ENCODE data around the gene DNAJC11.

Gene DNAJC11

GRCh38 chr1:6592865-6593593 lies 108.6 kb downstream of the DNAJC11 start:
- no peak overlapping the region for H4K91ac ChIP-seq (ENCODE audit: low read length)
- H2AK5ac ChIP-seq (ENCODE audit: low read length, severe bottlenecking) = no peak overlapping the region
- no peak overlapping the region for H4K8ac ChIP-seq (ENCODE audit: low read length)
- peak overlapping the region; percentile 8 for H3K9ac ChIP-seq (ENCODE audit: low read length)
- H2AFZ ChIP-seq (ENCODE audit: low read depth, low read length) = no peak overlapping the region
- no peak overlapping the region for H3K14ac ChIP-seq (ENCODE audit: low read length in 2 of 2)
- no peaks in the 10 kb centered on the region for H3K27me3 ChIP-seq (ENCODE audit: control insufficient read depth in 1 of 2, insufficient read depth in 1 of 2, low read length in 2 of 2)
- H2BK5ac ChIP-seq (ENCODE audit: low read depth, low read length, poor library complexity, severe bottlenecking) = no peak overlapping the region
- H3K4me2 ChIP-seq (ENCODE audit: low read length, poor library complexity, severe bottlenecking) = no peak overlapping the region
- H3K9me3 ChIP-seq (ENCODE audit: control insufficient read depth, low read length) = no peaks in the 10 kb centered on the region
- no peak overlapping the region for H3K27ac ChIP-seq (ENCODE audit: low read length, poor library complexity, severe bottlenecking)
- 97% methylated on average over 38 of the region's 38 CpGs for WGBS
- H3K4me3 ChIP-seq (ENCODE audit: insufficient read depth in 1 of 2, low read depth in 1 of 2, low read length in 2 of 2) = no peak overlapping the region
- no peak for DNase-seq
- no peak overlapping the region for H3K23ac ChIP-seq (ENCODE audit: low read length in 2 of 2)
- no peak overlapping the region for H2BK15ac ChIP-seq (ENCODE audit: low read depth, poor library complexity, severe bottlenecking)
- no peak overlapping the region for H3K18ac ChIP-seq (ENCODE audit: low read depth in 1 of 2, low read length in 2 of 2)
- H2BK12ac ChIP-seq (ENCODE audit: low read length in 2 of 2) = no peak overlapping the region
- no peak overlapping the region for H3K4ac ChIP-seq (ENCODE audit: low read depth in 1 of 2, low read length in 2 of 2)
- peaks cover 7% of the 10 kb centered on the region for H3K4me1 ChIP-seq (ENCODE audit: control insufficient read depth, insufficient read depth, low read depth, low read length)
- peaks cover 60% of the 10 kb centered on the region for H3K79me1 ChIP-seq (replicated peaks; ENCODE audit: low read length, poor library complexity, severe bottlenecking)
- peaks cover 94 to 99% of the 10 kb centered on the region in 2 experiments for H3K36me3 ChIP-seq (ENCODE audit: control insufficient read depth in 1 of 2, insufficient read depth in 2 of 2, low read depth in 1 of 2, low read length in 2 of 2)
- H2BK120ac ChIP-seq (ENCODE audit: low read depth, low read length) = no peak overlapping the region

GRCh38 chr1:6592441-6592840 lies 109.2 kb downstream of the DNAJC11 start:
- no peak overlapping the region for H3K23ac ChIP-seq (ENCODE audit: low read length in 2 of 2)
- H3K4me2 ChIP-seq (ENCODE audit: low read length, poor library complexity, severe bottlenecking) = no peak overlapping the region
- H3K9me3 ChIP-seq (ENCODE audit: control insufficient read depth, low read length) = no peaks in the 10 kb centered on the region
- H2BK12ac ChIP-seq (ENCODE audit: low read length in 2 of 2) = no peak overlapping the region
- peaks cover 7% of the 10 kb centered on the region for H3K4me1 ChIP-seq (ENCODE audit: control insufficient read depth, insufficient read depth, low read depth, low read length)
- no peak overlapping the region for H2BK15ac ChIP-seq (ENCODE audit: low read depth, poor library complexity, severe bottlenecking)
- peak overlapping the region; percentile 8 for H3K9ac ChIP-seq (ENCODE audit: low read length)
- H3K27ac ChIP-seq (ENCODE audit: low read length, poor library complexity, severe bottlenecking) = no peak overlapping the region
- H2AFZ ChIP-seq (ENCODE audit: low read depth, low read length) = no peak overlapping the region
- H4K91ac ChIP-seq (ENCODE audit: low read length) = no peak overlapping the region
- no peaks in the 10 kb centered on the region for H3K27me3 ChIP-seq (ENCODE audit: control insufficient read depth in 1 of 2, insufficient read depth in 1 of 2, low read length in 2 of 2)
- DNase-seq = no peak
- H3K18ac ChIP-seq (ENCODE audit: low read depth in 1 of 2, low read length in 2 of 2) = no peak overlapping the region
- no peak overlapping the region for H3K4me3 ChIP-seq (ENCODE audit: insufficient read depth in 1 of 2, low read depth in 1 of 2, low read length in 2 of 2)
- H3K36me3 ChIP-seq (ENCODE audit: control insufficient read depth in 1 of 2, insufficient read depth in 2 of 2, low read depth in 1 of 2, low read length in 2 of 2) = peaks cover 94 to 99% of the 10 kb centered on the region in 2 experiments
- H2BK120ac ChIP-seq (ENCODE audit: low read depth, low read length) = no peak overlapping the region
- no peak overlapping the region for H2BK5ac ChIP-seq (ENCODE audit: low read depth, low read length, poor library complexity, severe bottlenecking)
- peaks cover 56% of the 10 kb centered on the region for H3K79me1 ChIP-seq (replicated peaks; ENCODE audit: low read length, poor library complexity, severe bottlenecking)
- no peak overlapping the region for H4K8ac ChIP-seq (ENCODE audit: low read length)
- H3K4ac ChIP-seq (ENCODE audit: low read depth in 1 of 2, low read length in 2 of 2) = no peak overlapping the region
- H2AK5ac ChIP-seq (ENCODE audit: low read length, severe bottlenecking) = no peak overlapping the region
- H3K14ac ChIP-seq (ENCODE audit: low read length in 2 of 2) = no peak overlapping the region
- 100% methylated on average over 3 of the region's 5 CpGs for WGBS

- Histone ChIP-seq H3K27ac (ENCODE audit: low read length, poor library complexity, severe bottlenecking) (no peak overlapping the region), H3K79me1 (replicated peaks; ENCODE audit: low read length, poor library complexity, severe bottlenecking) (peaks cover 53% of the 10 kb centered on the region), H3K27me3 (ENCODE audit: control insufficient read depth in 1 of 2, insufficient read depth in 1 of 2, low read length in 2 of 2) (no peaks in the 10 kb centered on the region), H4K91ac (ENCODE audit: low read length) (no peak overlapping the region), H3K9me3 (ENCODE audit: control insufficient read depth, low read length) (no peaks in the 10 kb centered on the region), H2BK15ac (ENCODE audit: low read depth, poor library complexity, severe bottlenecking) (no peak overlapping the region), H2BK5ac (ENCODE audit: low read depth, low read length, poor library complexity, severe bottlenecking) (no peak overlapping the region), H3K14ac (ENCODE audit: low read length in 2 of 2) (no peak overlapping the region), H3K4me1 (ENCODE audit: control insufficient read depth, insufficient read depth, low read depth, low read length) (peaks cover 7% of the 10 kb centered on the region), H3K4ac (ENCODE audit: low read depth in 1 of 2, low read length in 2 of 2) (no peak overlapping the region), H3K36me3 (ENCODE audit: control insufficient read depth in 1 of 2, insufficient read depth in 2 of 2, low read depth in 1 of 2, low read length in 2 of 2) (peaks cover 93 to 94% of the 10 kb centered on the region in 2 experiments), H2AFZ (ENCODE audit: low read depth, low read length) (no peak overlapping the region), H4K8ac (ENCODE audit: low read length) (no peak overlapping the region), H2AK5ac (ENCODE audit: low read length, severe bottlenecking) (no peak overlapping the region), H3K4me2 (ENCODE audit: low read length, poor library complexity, severe bottlenecking) (no peak overlapping the region), H2BK12ac (ENCODE audit: low read length in 2 of 2) (no peak overlapping the region), H2BK120ac (ENCODE audit: low read depth, low read length) (no peak overlapping the region), H3K9ac (ENCODE audit: low read length) (no peak overlapping the region), H3K4me3 (ENCODE audit: insufficient read depth in 1 of 2, low read depth in 1 of 2, low read length in 2 of 2) (no peak overlapping the region), H3K23ac (ENCODE audit: low read length in 2 of 2) (no peak overlapping the region), H3K18ac (ENCODE audit: low read depth in 1 of 2, low read length in 2 of 2) (no peak overlapping the region)
- DNase-seq = no peak
- 87% methylated on average over 6 of the region's 6 CpGs for WGBS
Measured at GRCh38 chr1:6591644-6592043, 110.0 kb downstream of the DNAJC11 start.

GRCh38 chr1:6591222-6591621 lies 110.4 kb downstream of the DNAJC11 start:
- H3K14ac ChIP-seq (ENCODE audit: low read length in 2 of 2) = no peak overlapping the region
- H4K91ac ChIP-seq (ENCODE audit: low read length) = no peak overlapping the region
- 97% methylated on average over 13 of the region's 13 CpGs for WGBS

More at GRCh38 chr1:6591222-6591621, 110.4 kb downstream of the DNAJC11 start:
- Histone ChIP-seq H3K9ac (ENCODE audit: low read length) (no peak overlapping the region), H3K23ac (ENCODE audit: low read length in 2 of 2) (no peak overlapping the region), H3K18ac (ENCODE audit: low read depth in 1 of 2, low read length in 2 of 2) (no peak overlapping the region), H2AK5ac (ENCODE audit: low read length, severe bottlenecking) (no peak overlapping the region), H3K27me3 (ENCODE audit: control insufficient read depth in 1 of 2, insufficient read depth in 1 of 2, low read length in 2 of 2) (no peaks in the 10 kb centered on the region), H2BK15ac (ENCODE audit: low read depth, poor library complexity, severe bottlenecking) (no peak overlapping the region), H4K8ac (ENCODE audit: low read length) (no peak overlapping the region), H3K36me3 (ENCODE audit: control insufficient read depth in 1 of 2, insufficient read depth in 2 of 2, low read depth in 1 of 2, low read length in 2 of 2) (peaks cover 89 to 94% of the 10 kb centered on the region in 2 experiments), H3K4me1 (ENCODE audit: control insufficient read depth, insufficient read depth, low read depth, low read length) (peaks cover 7% of the 10 kb centered on the region), H3K4ac (ENCODE audit: low read depth in 1 of 2, low read length in 2 of 2) (no peak overlapping the region), H3K4me2 (ENCODE audit: low read length, poor library complexity, severe bottlenecking) (no peak overlapping the region), H2BK5ac (ENCODE audit: low read depth, low read length, poor library complexity, severe bottlenecking) (no peak overlapping the region), H3K27ac (ENCODE audit: low read length, poor library complexity, severe bottlenecking) (no peak overlapping the region), H2BK12ac (ENCODE audit: low read length in 2 of 2) (no peak overlapping the region), H3K79me1 (replicated peaks; ENCODE audit: low read length, poor library complexity, severe bottlenecking) (peaks cover 51% of the 10 kb centered on the region), H3K9me3 (ENCODE audit: control insufficient read depth, low read length) (no peaks in the 10 kb centered on the region), H2BK120ac (ENCODE audit: low read depth, low read length) (no peak overlapping the region), H2AFZ (ENCODE audit: low read depth, low read length) (no peak overlapping the region), H3K4me3 (ENCODE audit: insufficient read depth in 1 of 2, low read depth in 1 of 2, low read length in 2 of 2) (no peak overlapping the region)
- no peak for DNase-seq
